ENCODE data around the gene LDLRAP1. TPM values are rescaled to one million over a fixed set of nuclear protein-coding genes. Genes with fewer than 3 reads are reported as not detected.

LDLRAP1 gene
- total RNA-seq, 2 donors from 2014 or later = 35.7 to 40.1 TPM

DNA sequence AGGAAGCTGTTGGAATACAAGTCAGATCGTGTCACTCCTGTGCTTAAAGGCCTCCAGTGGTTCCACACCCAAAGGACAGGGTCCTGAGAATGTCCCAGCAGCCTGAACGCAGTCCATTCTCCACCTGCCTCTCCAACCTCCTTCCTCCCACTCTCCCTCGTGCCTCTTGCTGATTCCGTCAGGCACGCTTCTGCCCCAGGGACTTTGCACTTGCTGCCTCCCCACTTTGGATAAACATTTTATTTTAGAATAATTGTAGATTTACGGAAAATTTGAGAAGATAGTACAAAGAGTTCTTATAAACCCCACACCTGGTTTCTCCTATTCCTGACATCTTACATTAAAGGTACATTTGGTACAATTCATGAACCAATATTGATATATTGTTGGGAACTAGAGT, 28.4 kb upstream of the LDLRAP1 start:
- intact Hi-C loops (cut with DNase I) = no loop called here
- H3K4me3 ChIP-seq = no peak overlapping the region
- no peaks in the 10 kb centered on the region for H3K9me3 ChIP-seq
- H3K4me1 ChIP-seq = no peaks in the 10 kb centered on the region
- no peak overlapping the region for H3K27ac ChIP-seq
- TF ChIP-seq, protein P1, sequence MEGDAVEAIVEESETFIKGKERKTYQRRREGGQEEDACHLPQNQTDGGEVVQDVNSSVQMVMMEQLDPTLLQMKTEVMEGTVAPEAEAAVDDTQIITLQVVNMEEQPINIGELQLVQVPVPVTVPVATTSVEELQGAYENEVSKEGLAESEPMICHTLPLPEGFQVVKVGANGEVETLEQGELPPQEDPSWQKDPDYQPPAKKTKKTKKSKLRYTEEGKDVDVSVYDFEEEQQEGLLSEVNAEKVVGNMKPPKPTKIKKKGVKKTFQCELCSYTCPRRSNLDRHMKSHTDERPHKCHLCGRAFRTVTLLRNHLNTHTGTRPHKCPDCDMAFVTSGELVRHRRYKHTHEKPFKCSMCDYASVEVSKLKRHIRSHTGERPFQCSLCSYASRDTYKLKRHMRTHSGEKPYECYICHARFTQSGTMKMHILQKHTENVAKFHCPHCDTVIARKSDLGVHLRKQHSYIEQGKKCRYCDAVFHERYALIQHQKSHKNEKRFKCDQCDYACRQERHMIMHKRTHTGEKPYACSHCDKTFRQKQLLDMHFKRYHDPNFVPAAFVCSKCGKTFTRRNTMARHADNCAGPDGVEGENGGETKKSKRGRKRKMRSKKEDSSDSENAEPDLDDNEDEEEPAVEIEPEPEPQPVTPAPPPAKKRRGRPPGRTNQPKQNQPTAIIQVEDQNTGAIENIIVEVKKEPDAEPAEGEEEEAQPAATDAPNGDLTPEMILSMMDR (IDR thresholded peaks at IDR 0.05) = no peak
- no peaks in the 10 kb centered on the region for H3K36me3 ChIP-seq
- no peaks in the 10 kb centered on the region for H3K27me3 ChIP-seq
- no peak for DNase-seq
- no peak overlapping the region for H3K9ac ChIP-seq (ENCODE audit: low read depth in 2 of 2, low read length in 2 of 2)

DNA sequence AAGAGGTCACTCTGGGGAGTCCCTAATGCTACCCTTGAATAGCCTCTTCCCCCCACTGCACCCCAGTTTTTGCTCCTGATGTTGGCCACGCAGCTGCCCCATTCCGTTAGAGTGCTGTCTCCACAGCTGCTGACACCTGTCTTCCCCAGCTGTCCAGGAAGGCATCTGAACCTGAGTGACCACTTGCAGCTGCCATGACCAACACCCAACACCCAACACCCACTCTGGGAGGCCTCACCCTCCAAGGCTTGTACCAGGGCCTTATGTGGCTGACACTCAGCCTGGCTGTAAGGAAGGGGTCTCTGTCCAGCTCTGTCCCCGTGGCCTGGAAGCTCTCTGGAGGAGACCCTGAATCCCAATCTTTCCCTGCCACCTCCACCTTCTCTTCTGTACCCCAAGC, 26.7 kb upstream of the LDLRAP1 start:
- intact Hi-C loops (cut with DNase I) = no loop called here

DNA sequence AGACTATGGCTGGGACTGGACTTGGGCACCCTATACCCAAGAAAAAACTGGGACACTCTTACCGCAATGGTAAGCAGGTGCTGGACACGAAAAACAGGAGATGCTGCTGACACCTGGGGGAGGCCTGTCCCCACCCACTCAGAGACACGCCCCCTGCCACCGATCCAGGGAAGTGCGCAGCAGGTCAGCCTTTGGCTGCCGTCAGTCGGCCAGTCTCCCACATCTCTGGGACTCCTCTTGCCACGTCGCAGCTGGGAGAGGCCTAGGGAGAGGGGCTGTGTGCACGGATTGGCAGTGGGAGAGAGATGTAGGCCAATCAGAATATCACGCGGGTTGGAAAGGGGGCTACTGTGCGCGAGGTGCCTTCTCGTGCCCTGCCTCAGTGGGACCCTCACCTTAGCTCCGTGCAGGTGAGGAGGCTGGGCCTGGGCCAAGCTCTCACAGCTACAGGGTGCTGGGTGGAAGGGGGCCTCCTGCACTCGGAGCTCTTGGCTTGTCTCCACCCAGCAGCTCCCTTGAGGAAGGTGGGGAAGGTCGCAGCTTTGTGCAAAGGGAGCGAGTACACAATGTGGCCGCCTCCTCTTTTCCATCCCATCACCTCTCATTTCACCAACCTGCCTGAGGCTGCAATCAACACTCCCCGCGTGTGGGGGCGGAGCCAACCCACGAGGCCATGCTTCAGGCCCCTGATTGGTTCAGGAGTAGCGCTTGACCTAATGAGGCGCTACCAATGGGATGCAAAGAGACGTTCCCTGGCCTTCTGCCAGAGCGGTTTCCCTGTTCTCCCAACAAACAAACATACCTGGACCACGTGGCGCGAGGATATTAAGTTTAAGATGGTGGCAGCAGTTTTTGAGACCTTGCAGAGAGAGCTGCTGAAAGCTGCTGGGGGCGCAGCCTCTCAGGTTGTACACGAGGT, 25.7 kb upstream of the LDLRAP1 start:
- Histone ChIP-seq H3K9ac (ENCODE audit: low read depth in 2 of 2, low read length in 2 of 2) (no peak overlapping the region), H3K4me3 (no peak overlapping the region), H3K4me1 (no peaks in the 10 kb centered on the region), H3K36me3 (no peaks in the 10 kb centered on the region), H3K27me3 (no peaks in the 10 kb centered on the region), H3K9me3 (no peaks in the 10 kb centered on the region), H3K27ac (no peak overlapping the region)
- TF ChIP-seq, protein P1 (IDR thresholded peaks at IDR 0.05) = no peak
- no peak for DNase-seq
- intact Hi-C loops (cut with DNase I) = no loop called here

More for the DNA sequence above, 26.7 kb upstream of the LDLRAP1 start:
- no peak for DNase-seq
- Histone ChIP-seq H3K36me3 (no peaks in the 10 kb centered on the region), H3K4me1 (no peaks in the 10 kb centered on the region), H3K27ac (no peak overlapping the region), H3K27me3 (no peaks in the 10 kb centered on the region), H3K9ac (ENCODE audit: low read depth in 2 of 2, low read length in 2 of 2) (no peak overlapping the region), H3K4me3 (no peak overlapping the region), H3K9me3 (no peaks in the 10 kb centered on the region)
- TF ChIP-seq, protein P1 (IDR thresholded peaks at IDR 0.05) = no peak

DNA sequence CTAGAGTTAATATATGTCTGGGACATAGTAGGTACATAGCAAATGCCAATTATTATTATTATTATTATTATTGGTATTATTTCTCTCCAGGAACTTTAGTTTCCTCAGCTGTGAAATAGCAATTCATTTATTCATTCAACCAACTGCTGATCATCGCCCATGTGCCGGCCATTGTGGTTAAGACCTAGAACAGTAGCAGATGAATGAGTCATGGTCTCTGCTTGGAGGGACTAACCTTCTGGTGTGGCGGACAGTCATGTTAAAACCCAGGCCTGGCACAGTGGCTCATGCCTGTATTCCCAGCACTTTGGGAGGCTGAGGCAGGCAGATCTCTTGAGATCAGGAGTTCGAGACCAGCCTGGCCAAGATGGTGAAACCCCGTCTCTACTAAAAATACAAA, 23.8 kb upstream of the LDLRAP1 start:
- TF ChIP-seq, protein P1 (IDR thresholded peaks at IDR 0.05) = no peak
- Histone ChIP-seq H3K9me3 (no peaks in the 10 kb centered on the region), H3K9ac (ENCODE audit: low read depth in 2 of 2, low read length in 2 of 2) (no peak overlapping the region), H3K4me3 (no peak overlapping the region), H3K36me3 (no peaks in the 10 kb centered on the region), H3K4me1 (no peaks in the 10 kb centered on the region), H3K27me3 (no peaks in the 10 kb centered on the region), H3K27ac (no peak overlapping the region)
- no peak for DNase-seq
- intact Hi-C loops (cut with DNase I) = loop anchor here (5.0 to 10.0 kb wide), 2 partner anchors 117 to 285 kb away; partner anchors contain the start of gene SELENON

DNA sequence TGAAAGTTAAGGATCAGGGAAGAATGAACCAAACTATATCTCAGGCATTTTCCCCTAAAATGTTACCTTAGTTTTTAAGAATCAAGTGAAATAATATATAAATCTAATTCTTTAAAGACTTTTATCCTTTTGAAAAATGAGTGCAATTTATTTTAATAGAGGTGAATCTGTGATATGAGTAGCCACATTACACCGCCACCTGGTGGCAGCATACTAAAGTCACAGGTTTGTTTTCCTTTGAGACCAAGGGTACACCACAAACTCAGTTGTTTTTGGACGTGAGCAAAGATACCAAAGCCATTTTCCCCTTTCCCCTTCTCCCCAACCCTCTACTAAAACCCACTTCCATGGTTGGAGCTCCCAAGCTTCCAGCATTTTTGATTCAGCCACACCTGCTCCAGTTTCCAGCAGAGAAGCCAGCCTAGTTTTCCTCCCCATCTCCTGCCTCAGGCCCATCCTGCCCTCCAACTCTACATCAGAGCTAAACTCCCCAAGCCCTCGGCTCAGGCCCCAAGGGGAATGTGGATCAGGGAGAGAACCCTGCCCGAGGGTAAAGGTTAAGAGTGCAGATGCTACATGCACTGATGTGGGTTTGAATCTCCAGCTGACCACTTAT, 22.9 kb upstream of the LDLRAP1 start:
- intact Hi-C loops (cut with DNase I) = loop anchor here (5.0 to 10.0 kb wide), 2 partner anchors 118 to 284 kb away; partner anchors contain the start of gene SELENON
- Histone ChIP-seq H3K9me3 (no peaks in the 10 kb centered on the region), H3K4me3 (no peak overlapping the region), H3K9ac (ENCODE audit: low read depth in 2 of 2, low read length in 2 of 2) (no peak overlapping the region), H3K36me3 (no peaks in the 10 kb centered on the region), H3K27ac (no peak overlapping the region), H3K4me1 (no peaks in the 10 kb centered on the region), H3K27me3 (no peaks in the 10 kb centered on the region)
- DNase-seq = peak; percentile 64
- TF ChIP-seq, protein P1 (IDR thresholded peaks at IDR 0.05) = peak; percentile 90

All from colonic mucosa (tissue), 4 donors.